ENCODE results near the gene AHR. TPM values are rescaled to one million over a fixed set of nuclear protein-coding genes. Genes with fewer than 3 reads are reported as not detected.

The AHR gene
- total RNA-seq, 1 donor from 2014 or later = 25.3 TPM

GRCh38 chr7:17355050-17355449 lies 56.6 kb downstream of the AHR start:
- DNase-seq (ENCODE audit: low spot score) = no peak
- H3K27ac Mint-ChIP-seq = no peak overlapping the region
- intact Hi-C loops (cut with micrococcal nuclease) = no loop called here
- no peaks in the 10 kb centered on the region for H3K4me1 Mint-ChIP-seq (ENCODE audit: low read depth)
- no peaks in the 10 kb centered on the region for H3K27me3 Mint-ChIP-seq (ENCODE audit: insufficient read depth)
- peaks cover 21% of the 10 kb centered on the region for H3K36me3 Mint-ChIP-seq (ENCODE audit: low read depth)
- H3K4me3 Mint-ChIP-seq = no peak overlapping the region
- peaks cover 27% of the 10 kb centered on the region for H3K9me3 Mint-ChIP-seq

DNA sequence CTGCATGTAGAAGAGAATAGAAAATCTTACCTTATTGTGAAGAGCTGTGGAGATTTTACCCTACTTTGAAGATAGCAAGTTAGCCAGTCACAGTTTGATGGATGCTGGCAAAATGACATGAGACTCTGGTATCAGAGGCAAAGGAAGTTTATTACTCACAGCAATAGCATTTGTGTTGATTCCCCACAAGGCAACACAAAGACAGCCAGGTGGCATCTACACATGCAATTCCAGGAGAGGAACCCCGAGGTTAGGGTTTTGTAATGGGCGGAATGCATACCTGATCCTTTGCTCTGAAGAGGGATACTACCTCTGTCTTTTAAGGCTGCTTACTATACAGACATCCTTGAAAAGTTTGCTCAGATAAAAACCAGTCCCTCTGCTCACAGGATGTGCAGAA lies 59.5 kb downstream of the AHR start:
- intact Hi-C loops (cut with micrococcal nuclease) = no loop called here
- Mint-ChIP-seq H3K36me3 (ENCODE audit: low read depth) (peaks cover 14% of the 10 kb centered on the region), H3K4me1 (ENCODE audit: low read depth) (no peaks in the 10 kb centered on the region), H3K9me3 (peaks cover 3% of the 10 kb centered on the region), H3K4me3 (no peak overlapping the region), H3K27me3 (ENCODE audit: insufficient read depth) (no peaks in the 10 kb centered on the region), H3K27ac (no peak overlapping the region)
- DNase-seq (ENCODE audit: low spot score) = no peak

DNA sequence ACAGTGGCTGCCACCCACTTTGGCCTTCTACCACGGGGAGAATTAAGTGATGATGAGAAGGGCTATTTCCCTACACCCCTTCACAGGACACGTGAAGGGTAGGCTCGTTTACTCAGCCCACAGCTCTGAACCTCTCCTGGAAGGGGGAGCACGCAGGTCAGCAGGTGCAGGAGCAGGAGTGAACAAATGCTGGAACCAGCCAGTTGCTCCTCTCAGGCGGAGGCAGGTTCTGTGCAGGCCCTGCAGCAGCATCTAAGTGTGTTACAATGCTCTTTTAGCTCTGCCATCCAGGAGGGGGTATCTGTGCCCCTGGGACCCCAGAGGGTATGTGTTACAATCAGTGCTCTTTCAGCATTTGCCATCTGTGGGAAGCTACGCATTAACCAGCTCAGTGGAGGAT lies 61.2 kb downstream of the AHR start:
- DNase-seq (ENCODE audit: low spot score) = no peak
- no peaks in the 10 kb centered on the region for H3K27me3 Mint-ChIP-seq (ENCODE audit: insufficient read depth)
- intact Hi-C loops (cut with micrococcal nuclease) = no loop called here
- H3K9me3 Mint-ChIP-seq = no peaks in the 10 kb centered on the region
- H3K4me1 Mint-ChIP-seq (ENCODE audit: low read depth) = no peaks in the 10 kb centered on the region
- H3K36me3 Mint-ChIP-seq (ENCODE audit: low read depth) = peaks cover 11% of the 10 kb centered on the region
- H3K4me3 Mint-ChIP-seq = no peak overlapping the region
- H3K27ac Mint-ChIP-seq = no peak overlapping the region

DNA sequence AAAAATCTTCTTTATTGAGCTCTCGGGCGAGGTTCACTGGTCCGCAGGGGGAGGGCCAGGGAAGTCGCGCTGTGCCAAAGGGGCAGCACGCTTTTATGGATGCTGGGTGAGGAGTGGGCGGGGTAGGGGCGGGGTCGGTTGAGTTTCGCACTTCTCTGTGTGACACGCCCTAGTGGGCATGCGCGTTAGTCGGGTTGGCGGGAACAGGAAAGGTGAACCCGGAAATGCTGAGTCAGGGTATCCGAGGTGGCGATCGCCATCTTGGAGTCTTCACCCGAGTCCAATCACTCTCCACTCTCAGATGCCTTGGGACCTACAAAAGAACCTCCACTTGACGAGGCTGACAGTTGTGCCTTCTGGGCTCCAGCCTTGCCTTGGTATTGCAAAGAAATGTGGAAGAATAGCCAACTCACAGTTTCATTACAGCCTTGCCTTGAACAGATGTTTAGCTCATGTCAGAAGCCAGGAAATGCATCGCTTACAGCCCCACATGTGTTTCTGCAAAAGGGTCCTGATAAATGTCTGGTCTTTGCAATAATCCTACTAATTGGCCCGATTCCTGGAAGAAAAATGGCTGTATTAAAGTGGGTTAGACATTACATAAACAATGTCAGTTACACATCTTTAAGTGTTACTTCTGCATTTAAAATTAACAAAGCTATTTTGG lies 64.1 kb downstream of the AHR start:
- intact Hi-C loops (cut with micrococcal nuclease) = no loop called here
- Mint-ChIP-seq H3K36me3 (ENCODE audit: low read depth) (peaks cover 2% of the 10 kb centered on the region), H3K27me3 (ENCODE audit: insufficient read depth) (no peaks in the 10 kb centered on the region), H3K4me3 (no peak overlapping the region), H3K9me3 (no peaks in the 10 kb centered on the region), H3K27ac (no peak overlapping the region), H3K4me1 (ENCODE audit: low read depth) (no peaks in the 10 kb centered on the region)
- DNase-seq (ENCODE audit: low spot score) = no peak

- H3K36me3 Mint-ChIP-seq (ENCODE audit: low read depth) = peaks cover 2% of the 10 kb centered on the region
- H3K9me3 Mint-ChIP-seq = no peaks in the 10 kb centered on the region
- H3K4me1 Mint-ChIP-seq (ENCODE audit: low read depth) = no peaks in the 10 kb centered on the region
- intact Hi-C loops (cut with micrococcal nuclease) = no loop called here
- H3K4me3 Mint-ChIP-seq = no peak overlapping the region
- no peak for DNase-seq (ENCODE audit: low spot score)
- H3K27ac Mint-ChIP-seq = no peak overlapping the region
- H3K27me3 Mint-ChIP-seq (ENCODE audit: insufficient read depth) = no peaks in the 10 kb centered on the region
Measured at GRCh38 chr7:17364671-17365070, 66.2 kb downstream of the AHR start.

DNA sequence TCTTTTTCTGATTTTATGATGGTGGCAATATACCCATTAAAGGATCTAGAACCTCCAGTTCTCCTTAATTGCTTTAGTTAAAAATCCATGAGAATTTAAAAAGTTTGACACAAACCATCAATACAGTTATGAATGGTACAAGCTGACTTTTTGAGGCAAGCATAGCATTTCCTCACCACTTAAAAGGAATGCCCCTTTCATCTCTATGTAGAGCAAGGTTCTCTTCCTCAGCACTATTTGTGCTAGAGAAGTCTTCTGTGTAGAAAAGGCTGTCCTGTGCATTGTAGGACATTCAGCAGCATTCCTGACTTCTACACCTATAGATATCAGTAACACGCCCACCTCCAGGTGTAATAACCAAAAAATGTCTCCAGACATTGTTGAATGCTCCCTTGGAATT lies 67.3 kb downstream of the AHR start:
- Mint-ChIP-seq H3K9me3 (no peaks in the 10 kb centered on the region), H3K4me1 (ENCODE audit: low read depth) (no peaks in the 10 kb centered on the region), H3K4me3 (no peak overlapping the region), H3K36me3 (ENCODE audit: low read depth) (peaks cover 2% of the 10 kb centered on the region), H3K27ac (no peak overlapping the region), H3K27me3 (ENCODE audit: insufficient read depth) (no peaks in the 10 kb centered on the region)
- intact Hi-C loops (cut with micrococcal nuclease) = no loop called here
- DNase-seq (ENCODE audit: low spot score) = no peak

DNA sequence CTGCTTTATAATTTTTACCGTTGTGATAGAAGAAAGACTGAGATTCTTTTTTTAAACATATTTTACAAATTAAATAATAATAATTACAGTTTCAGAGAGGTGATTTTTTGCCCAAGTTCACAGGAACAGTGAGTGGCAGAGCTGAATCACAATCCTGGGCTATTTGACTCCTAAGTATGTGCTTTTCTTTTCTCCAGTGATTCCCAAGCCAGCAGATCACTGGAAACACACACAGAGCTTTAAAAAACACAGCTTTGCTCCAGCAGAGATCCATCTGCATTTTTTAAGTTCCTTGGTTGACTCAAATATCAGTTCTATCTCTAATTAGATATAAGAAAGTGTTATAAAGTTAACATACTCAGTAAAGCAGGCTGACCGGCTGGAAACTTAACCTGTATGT lies 69.0 kb downstream of the AHR start:
- Mint-ChIP-seq H3K4me3 (no peak overlapping the region), H3K27me3 (ENCODE audit: insufficient read depth) (peaks cover 4% of the 10 kb centered on the region), H3K4me1 (ENCODE audit: low read depth) (no peaks in the 10 kb centered on the region), H3K36me3 (ENCODE audit: low read depth) (no peaks in the 10 kb centered on the region), H3K27ac (no peak overlapping the region), H3K9me3 (no peaks in the 10 kb centered on the region)
- intact Hi-C loops (cut with micrococcal nuclease) = no loop called here
- DNase-seq (ENCODE audit: low spot score) = no peak

GRCh38 chr7:17368856-17369524 lies 70.5 kb downstream of the AHR start:
- DNase-seq (ENCODE audit: low spot score) = no peak
- H3K4me3 Mint-ChIP-seq = no peak overlapping the region
- no peaks in the 10 kb centered on the region for H3K9me3 Mint-ChIP-seq
- H3K36me3 Mint-ChIP-seq (ENCODE audit: low read depth) = no peaks in the 10 kb centered on the region
- H3K4me1 Mint-ChIP-seq (ENCODE audit: low read depth) = no peaks in the 10 kb centered on the region
- peaks cover 4% of the 10 kb centered on the region for H3K27me3 Mint-ChIP-seq (ENCODE audit: insufficient read depth)
- intact Hi-C loops (cut with micrococcal nuclease) = no loop called here
- no peak overlapping the region for H3K27ac Mint-ChIP-seq

- no peak for DNase-seq (ENCODE audit: low spot score)
- H3K36me3 Mint-ChIP-seq (ENCODE audit: low read depth) = no peaks in the 10 kb centered on the region
- H3K4me3 Mint-ChIP-seq = no peak overlapping the region
- peaks cover 4% of the 10 kb centered on the region for H3K27me3 Mint-ChIP-seq (ENCODE audit: insufficient read depth)
- no peaks in the 10 kb centered on the region for H3K4me1 Mint-ChIP-seq (ENCODE audit: low read depth)
- intact Hi-C loops (cut with micrococcal nuclease) = no loop called here
- no peak overlapping the region for H3K27ac Mint-ChIP-seq
- H3K9me3 Mint-ChIP-seq = no peaks in the 10 kb centered on the region
Measured at GRCh38 chr7:17369691-17370426, 71.4 kb downstream of the AHR start.

- no peaks in the 10 kb centered on the region for H3K4me1 Mint-ChIP-seq (ENCODE audit: low read depth)
- H3K27me3 Mint-ChIP-seq (ENCODE audit: insufficient read depth) = peaks cover 4% of the 10 kb centered on the region
- no peak overlapping the region for H3K27ac Mint-ChIP-seq
- no peaks in the 10 kb centered on the region for H3K9me3 Mint-ChIP-seq
- DNase-seq (ENCODE audit: low spot score) = no peak
- intact Hi-C loops (cut with micrococcal nuclease) = no loop called here
- H3K36me3 Mint-ChIP-seq (ENCODE audit: low read depth) = no peaks in the 10 kb centered on the region
- H3K4me3 Mint-ChIP-seq = no peak overlapping the region
Measured at GRCh38 chr7:17370901-17371585, 72.6 kb downstream of the AHR start.

DNA sequence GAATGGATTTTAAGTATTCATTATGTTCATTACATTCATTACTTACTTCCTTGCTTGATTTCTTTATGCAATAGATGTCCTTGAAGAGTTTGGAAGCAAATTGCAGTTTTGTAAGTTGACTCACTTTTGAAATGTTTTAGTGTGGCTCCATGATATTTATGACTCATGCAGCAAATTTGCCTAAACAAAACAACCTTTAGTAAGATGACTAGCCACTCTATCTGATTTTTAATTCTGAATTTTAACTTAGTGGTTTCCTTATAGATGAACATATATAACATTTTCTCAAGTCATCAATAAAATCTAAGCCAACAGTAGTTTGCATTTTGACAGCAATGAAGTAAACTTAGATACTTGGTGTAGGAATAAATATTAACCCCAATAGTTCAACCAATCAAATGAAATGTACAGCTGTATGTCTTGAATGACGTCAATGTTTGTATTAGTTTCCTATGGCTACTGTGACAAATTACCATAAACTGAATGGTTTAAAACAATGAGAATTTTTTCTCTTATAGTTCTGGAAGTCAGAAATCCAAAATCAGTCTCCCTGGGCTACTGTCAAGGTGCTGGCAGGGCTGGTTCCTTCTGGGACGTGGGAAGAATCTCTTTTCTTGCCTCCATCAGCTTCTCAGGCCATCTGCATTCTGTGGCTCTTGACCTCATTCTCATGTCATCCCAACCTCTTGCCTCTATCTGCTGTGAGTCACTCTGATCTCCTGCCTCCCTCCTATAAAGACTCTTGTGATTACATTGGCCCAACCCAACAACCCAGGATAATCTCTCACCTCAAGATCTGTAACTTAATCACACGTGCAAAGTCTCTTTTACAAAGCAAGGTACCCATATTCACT lies 73.4 kb downstream of the AHR start:
- Mint-ChIP-seq H3K4me1 (ENCODE audit: low read depth) (no peaks in the 10 kb centered on the region), H3K36me3 (ENCODE audit: low read depth) (no peaks in the 10 kb centered on the region), H3K4me3 (no peak overlapping the region), H3K9me3 (no peaks in the 10 kb centered on the region), H3K27me3 (ENCODE audit: insufficient read depth) (peaks cover 4% of the 10 kb centered on the region), H3K27ac (no peak overlapping the region)
- DNase-seq (ENCODE audit: low spot score) = no peak
- intact Hi-C loops (cut with micrococcal nuclease) = no loop called here

GRCh38 chr7:17374157-17374556 lies 75.7 kb downstream of the AHR start:
- Mint-ChIP-seq H3K27me3 (ENCODE audit: insufficient read depth) (peaks cover 4% of the 10 kb centered on the region), H3K27ac (no peak overlapping the region), H3K4me1 (ENCODE audit: low read depth) (no peaks in the 10 kb centered on the region), H3K36me3 (ENCODE audit: low read depth) (no peaks in the 10 kb centered on the region), H3K9me3 (no peaks in the 10 kb centered on the region), H3K4me3 (no peak overlapping the region)
- intact Hi-C loops (cut with micrococcal nuclease) = no loop called here
- no peak for DNase-seq (ENCODE audit: low spot score)

Measured in activated T-helper 1 cell treated with anti-CD3 and anti-CD28 coated beads, Interleukin-12 subunit alpha, Interleukin-12 subunit beta, Interleukin-2, Interleukin-4 antibody, amounts not matched to agents 30 ng/mL and 10 ng/mL and 1 ng/mL, durations not matched to agents 14 hours and 24 hours and 36 hours (primary cell).